Vagina (tissue), 2 donors: ENCODE results near the gene ADAMTS2. TPM values are rescaled to one million over a fixed set of nuclear protein-coding genes. Genes with fewer than 3 reads are reported as not detected.

Experiments used
- DNase-seq, 2 donors: peaks; one replicate each; pipeline ENCODE4 v3.0.0-alpha.2; 2017; ENCODE audit errors: extremely low spot score in 2 of 2
- H3K27ac ChIP-seq: fragments of 200-600 bp; sonication (generic); one replicate; pipeline ENCODE4 v1.5.1; 2019
- H3K27me3 ChIP-seq: fragments of 200-600 bp; sonication (generic); one replicate; pipeline ENCODE4 v1.5.1; 2019
- H3K36me3 ChIP-seq, 2 donors: fragments of 200-600 bp; sonication (generic); one replicate each; pipeline ENCODE4 v1.5.1; 2017 to 2019
- H3K4me1 ChIP-seq: fragments of 200-600 bp; sonication (generic); one replicate; pipeline ENCODE4 v1.5.1; 2019
- H3K4me3 ChIP-seq, 2 donors: fragments of 200-600 bp; sonication (generic); 1 replicate in 1 of 2; 2 replicates in 1 of 2; pipeline ENCODE4 v1.5.1; 2016 to 2019
- H3K9me3 ChIP-seq: fragments of 200-600 bp; sonication (generic); one replicate; pipeline ENCODE4 v1.5.1; 2019
- CTCF ChIP-seq, 3 experiments: fragments of 450-650 bp in 2 of 3; fragments of 200-600 bp in 1 of 3; sonication (generic) in 1 of 3; IDR thresholded peaks; one replicate each; pipeline ENCODE4 v1.5.1; 2017 to 2019; ENCODE audit warnings: antibody characterized with exemption in 3 of 3, mild to moderate bottlenecking in 2 of 3, moderate library complexity in 2 of 3
- POLR2A ChIP-seq, 2 donors: fragments of 450-650 bp; IDR thresholded peaks; one replicate each; pipeline ENCODE4 v1.6.1; 2017; ENCODE audit warnings: antibody characterized with exemption in 2 of 2, mild to moderate bottlenecking in 2 of 2, moderate library complexity in 2 of 2
- POLR2AphosphoS5 ChIP-seq, 2 donors: sonication (generic); formaldehyde crosslinking; IDR thresholded peaks; one replicate each; pipeline ENCODE4 v1.9.0; 2017; ENCODE audit warnings: antibody characterized with exemption in 2 of 2, mild to moderate bottlenecking in 2 of 2, low read depth in 1 of 2; ENCODE audit not compliant: insufficient read depth in 1 of 2
- intact Hi-C: fragments of 100-400 bp; cut with DNase I; formaldehyde crosslinking; loops from one replicate; pipeline ENCODE4 v1.15.1; 2023
- total RNA-seq: library from RNA; depleted of rRNA; stranded (reverse); fragments of >200 nt; gene quantifications from one replicate; pipeline ENCODE4 v1.2.3, GENCODE V29; 2016

The ADAMTS2 gene
- total RNA-seq, 1 donor from 2014 or later = 17.4 TPM

- Histone ChIP-seq H3K9me3 (no peaks in the 10 kb centered on the region), H3K27ac (no peak overlapping the region), H3K27me3 (no peaks in the 10 kb centered on the region), H3K4me1 (peaks cover 18% of the 10 kb centered on the region), H3K36me3 (no peaks in the 10 kb centered on the region), H3K4me3 (no peak overlapping the region)
- intact Hi-C loops = no loop called here
- no peak for TF ChIP-seq CTCF (IDR thresholded peaks at IDR 0.05)
- no peak for TF ChIP-seq POLR2A (IDR thresholded peaks at IDR 0.05)
- TF ChIP-seq POLR2AphosphoS5 (IDR thresholded peaks at IDR 0.05; ENCODE audit: insufficient read depth in 1 of 2, low read depth in 1 of 2) = no peak
- no peak for DNase-seq
Observed at GRCh38 chr5:179223961-179224360, 121.3 kb downstream of the ADAMTS2 start.

GRCh38 chr5:179223528-179223927 is 121.7 kb downstream of the ADAMTS2 start:
- DNase-seq = no peak
- no peaks in the 10 kb centered on the region for H3K36me3 ChIP-seq
- intact Hi-C loops = no loop called here
- no peak overlapping the region for H3K27ac ChIP-seq
- H3K27me3 ChIP-seq = no peaks in the 10 kb centered on the region
- no peak overlapping the region for H3K4me3 ChIP-seq
- H3K4me1 ChIP-seq = peaks cover 21% of the 10 kb centered on the region
- no peak for TF ChIP-seq POLR2AphosphoS5 (IDR thresholded peaks at IDR 0.05; ENCODE audit: insufficient read depth in 1 of 2, low read depth in 1 of 2)
- no peak for TF ChIP-seq CTCF (IDR thresholded peaks at IDR 0.05)
- TF ChIP-seq POLR2A (IDR thresholded peaks at IDR 0.05) = no peak
- no peaks in the 10 kb centered on the region for H3K9me3 ChIP-seq

- TF ChIP-seq POLR2AphosphoS5 (IDR thresholded peaks at IDR 0.05; ENCODE audit: insufficient read depth in 1 of 2, low read depth in 1 of 2) = no peak
- TF ChIP-seq CTCF (IDR thresholded peaks at IDR 0.05) = no peak
- TF ChIP-seq POLR2A (IDR thresholded peaks at IDR 0.05) = no peak
- Histone ChIP-seq H3K4me3 (no peak overlapping the region), H3K27ac (no peak overlapping the region), H3K27me3 (no peaks in the 10 kb centered on the region), H3K9me3 (no peaks in the 10 kb centered on the region), H3K4me1 (peaks cover 21% of the 10 kb centered on the region), H3K36me3 (no peaks in the 10 kb centered on the region)
- intact Hi-C loops = no loop called here
- DNase-seq = no peak
Observed at GRCh38 chr5:179222246-179223017, 122.8 kb downstream of the ADAMTS2 start.

GRCh38 chr5:179221877-179222220 is 123.4 kb downstream of the ADAMTS2 start:
- intact Hi-C loops = no loop called here
- TF ChIP-seq CTCF (IDR thresholded peaks at IDR 0.05) (no peak), POLR2AphosphoS5 (IDR thresholded peaks at IDR 0.05; ENCODE audit: insufficient read depth in 1 of 2, low read depth in 1 of 2) (no peak), POLR2A (IDR thresholded peaks at IDR 0.05) (no peak)
- H3K4me1 ChIP-seq = peaks cover 21% of the 10 kb centered on the region
- no peak overlapping the region for H3K27ac ChIP-seq
- no peaks in the 10 kb centered on the region for H3K36me3 ChIP-seq
- H3K27me3 ChIP-seq = no peaks in the 10 kb centered on the region
- no peak overlapping the region for H3K4me3 ChIP-seq
- H3K9me3 ChIP-seq = no peaks in the 10 kb centered on the region
- DNase-seq = no peak

GRCh38 chr5:179221196-179221876 is 123.9 kb downstream of the ADAMTS2 start:
- H3K36me3 ChIP-seq = no peaks in the 10 kb centered on the region
- no peaks in the 10 kb centered on the region for H3K9me3 ChIP-seq
- DNase-seq = no peak
- peaks cover 23% of the 10 kb centered on the region for H3K4me1 ChIP-seq
- no peaks in the 10 kb centered on the region for H3K27me3 ChIP-seq
- H3K27ac ChIP-seq = no peak overlapping the region
- no peak overlapping the region for H3K4me3 ChIP-seq
- intact Hi-C loops = no loop called here
- TF ChIP-seq POLR2A (IDR thresholded peaks at IDR 0.05) (no peak), CTCF (IDR thresholded peaks at IDR 0.05) (no peak), POLR2AphosphoS5 (IDR thresholded peaks at IDR 0.05; ENCODE audit: insufficient read depth in 1 of 2, low read depth in 1 of 2) (no peak)
